Testis (tissue), 2 donors: ENCODE measurements around the gene ARID1B.

ENCODE experiments used
- CTCF ChIP-seq, 3 experiments: fragments of 450-650 bp in 2 of 3; fragments of 200-600 bp in 1 of 3; sonication (generic) in 1 of 3; IDR thresholded peaks; one replicate each; pipeline ENCODE4 v1.5.1; 2016 to 2019; ENCODE audit warnings: antibody characterized with exemption in 3 of 3, mild to moderate bottlenecking in 2 of 3, moderate library complexity in 1 of 3
- POLR2A ChIP-seq: fragments of 450-650 bp; IDR thresholded peaks from one replicate; pipeline ENCODE4 v1.6.1; 2017; ENCODE audit warnings: antibody characterized with exemption, mild to moderate bottlenecking, moderate library complexity

- no peak for TF ChIP-seq CTCF (IDR thresholded peaks at IDR 0.05)
- TF ChIP-seq POLR2A = no peak
Measured at GRCh38 chr6:157035546-157035945, 258.4 kb downstream of the ARID1B start.
